Measurements from ENCODE around the gene KCNH6.

KCNH6 gene

GRCh38 chr17:63490329-63490728, 32.8 kb upstream of the KCNH6 start:
- Histone ChIP-seq H3K4me1 (ENCODE audit: control insufficient read depth, insufficient read depth, low read length) (no peaks in the 10 kb centered on the region), H3K9me3 (ENCODE audit: control insufficient read depth, insufficient read depth, low read depth, low read length) (no peaks in the 10 kb centered on the region), H3K27ac (ENCODE audit: extremely low read depth, low read depth, low read length) (no peak overlapping the region), H3K36me3 (ENCODE audit: control insufficient read depth in 2 of 2, insufficient read depth in 1 of 2, low read length in 2 of 2) (peaks cover 0 to 3% of the 10 kb centered on the region in 2 experiments; a peak in 2 of 3 replicates), H3K4me3 (ENCODE audit: low read depth, low read length) (no peak overlapping the region)
- POLR2A ChIA-PET = no interaction called here
- CTCF ChIA-PET = interaction anchor here (0.6 to 1.2 kb wide), 4 partner anchors 11 to 186 kb away, joined by 3 to 6 read pairs (median 3); no protein-coding TSS in a partner anchor
- TF ChIP-seq ZNF175 (tag by site-specific recombination; IDR thresholded peaks at IDR 0.05) (no peak), SP7 (tag by site-specific recombination; IDR thresholded peaks at IDR 0.05) (no peak), ZNF10 (tag by site-specific recombination; IDR thresholded peaks at IDR 0.05) (no peak)

GRCh38 chr17:63490858-63491400, 32.2 kb upstream of the KCNH6 start:
- no peak for TF ChIP-seq ZNF426 (tag by site-specific recombination; IDR thresholded peaks at IDR 0.05)
- no peak for TF ChIP-seq ZNF174 (tag by site-specific recombination; IDR thresholded peaks at IDR 0.05)
- TF ChIP-seq ZNF121 (tag by site-specific recombination; IDR thresholded peaks at IDR 0.05) = no peak
- no peak for TF ChIP-seq ZSCAN18 (tag by site-specific recombination; IDR thresholded peaks at IDR 0.05)
- TF ChIP-seq REPIN1 (tag by site-specific recombination; IDR thresholded peaks at IDR 0.05; ENCODE audit: low read depth) = no peak
- TF ChIP-seq ZNF791 (tag by site-specific recombination; IDR thresholded peaks at IDR 0.05) = no peak
- no peak for TF ChIP-seq ZNF843 (tag by site-specific recombination; IDR thresholded peaks at IDR 0.05)
- no peak for TF ChIP-seq FEZF1 (tag by site-specific recombination; IDR thresholded peaks at IDR 0.05)
- TF ChIP-seq ZNF677 (tag by site-specific recombination; IDR thresholded peaks at IDR 0.05) = no peak
- no peak for TF ChIP-seq IKZF3 (tag by site-specific recombination; IDR thresholded peaks at IDR 0.05)
- no peak for TF ChIP-seq EGR2 (tag by site-specific recombination; IDR thresholded peaks at IDR 0.05; ENCODE audit: low read depth)
- TF ChIP-seq ZNF518A (tag by site-specific recombination; conservative IDR thresholded peaks at IDR 0.05; ENCODE audit: low read depth) = no peak
- no peak for TF ChIP-seq KLF16 (tag by site-specific recombination; IDR thresholded peaks at IDR 0.05)
- TF ChIP-seq ZNF580 (tag by site-specific recombination; IDR thresholded peaks at IDR 0.05) = no peak
- no peak for TF ChIP-seq YY2 (tag by site-specific recombination; IDR thresholded peaks at IDR 0.05)
- no peak for TF ChIP-seq ZNF521 (tag by site-specific recombination; IDR thresholded peaks at IDR 0.05)
- Histone ChIP-seq H3K4me1 (ENCODE audit: control insufficient read depth, insufficient read depth, low read length) (no peaks in the 10 kb centered on the region), H3K9me3 (ENCODE audit: control insufficient read depth, insufficient read depth, low read depth, low read length) (no peaks in the 10 kb centered on the region), H3K27ac (ENCODE audit: extremely low read depth, low read depth, low read length) (no peak overlapping the region), H3K4me3 (ENCODE audit: low read depth, low read length) (no peak overlapping the region), H3K36me3 (ENCODE audit: control insufficient read depth in 2 of 2, insufficient read depth in 1 of 2, low read length in 2 of 2) (peaks cover 0 to 3% of the 10 kb centered on the region in 2 experiments; a peak in 2 of 3 replicates)
- POLR2A ChIA-PET = no interaction called here
- CTCF ChIA-PET = interaction anchor here (1.0 to 1.3 kb wide), 3 partner anchors 12 to 84 kb away, joined by 3 to 8 read pairs (median 3); no protein-coding TSS in a partner anchor
